Heart left ventricle (tissue), 16 donors: ENCODE measurements around the gene SPOCK2. TPM values are rescaled to one million over a fixed set of nuclear protein-coding genes. Genes with fewer than 3 reads are reported as not detected.

Experiments used
- ATAC-seq, 4 donors: fragments of 200-7000 bp; cut with Tn5 transposase; one replicate each; pipeline ENCODE4 v1.9.1; 2020 to 2022; ENCODE audit warnings: moderate library complexity in 4 of 4, mild to moderate bottlenecking in 3 of 4, moderate number of reproducible peaks in 1 of 4
- DNase-seq, 5 donors: peaks; one replicate each; pipeline ENCODE4 v3.0.0-alpha.2; 2020
- H3K27ac ChIP-seq, 12 donors: fragments of 200-600 bp; sonication (generic) in 4 of 12; one replicate each; pipeline versions ENCODE4 v1.5.0 to v1.8.0; 2016 to 2022; ENCODE audit warnings: mild to moderate bottlenecking in 2 of 12
- H3K27me3 ChIP-seq, 9 donors: fragments of 200-600 bp; sonication (generic) in 2 of 9; one replicate each; pipeline versions ENCODE4 v1.5.1 to v1.8.0; 2016 to 2022; ENCODE audit warnings: mild to moderate bottlenecking in 3 of 9
- H3K36me3 ChIP-seq, 9 donors: fragments of 200-600 bp; sonication (generic) in 2 of 9; one replicate each; pipeline versions ENCODE4 v1.5.0 to v1.8.0; 2018 to 2022; ENCODE audit warnings: mild to moderate bottlenecking in 2 of 9
- H3K4me1 ChIP-seq, 12 donors: fragments of 200-600 bp; sonication (generic) in 4 of 12; one replicate each; pipeline versions ENCODE4 v1.5.0 to v1.8.0; 2016 to 2022; ENCODE audit warnings: mild to moderate bottlenecking in 3 of 12
- H3K4me3 ChIP-seq, 12 donors: fragments of 200-600 bp; sonication (generic) in 4 of 12; one replicate each; pipeline versions ENCODE4 v1.5.0 to v1.8.0; 2017 to 2022; ENCODE audit warnings: mild to moderate bottlenecking in 9 of 12, moderate library complexity in 4 of 12
- H3K9me3 ChIP-seq, 12 donors: fragments of 200-600 bp; sonication (generic) in 4 of 12; one replicate each; pipeline versions ENCODE4 v1.5.0 to v1.8.0; 2016 to 2022; ENCODE audit warnings: mild to moderate bottlenecking in 1 of 12
- POLR2A ChIP-seq, 2 donors: fragments of 450-650 bp; IDR thresholded peaks; one replicate each; pipeline ENCODE4 v1.6.1; 2017; ENCODE audit warnings: antibody characterized with exemption in 2 of 2, mild to moderate bottlenecking in 2 of 2, moderate library complexity in 2 of 2
- WGBS, 4 donors: extraction: QIAGEN DNeasy Blood & Tissue Kit in 2 of 4; methylation state at CpG; one replicate each; pipeline versions ENCODE4 v1.1.5 to v1.1.7; 2013 to 2018; 5-methylcytosine and 5-hydroxymethylcytosine counted together
- intact Hi-C, 10 donors: fragments of 100-400 bp; cut with DNase I; formaldehyde crosslinking; loops; one replicate each; pipeline versions ENCODE4 v1.11.1 to v1.14.2; 2022
- polyA plus RNA-seq, 2 donors: library from polyadenylated mRNA; stranded (reverse); fragments of 200-250 nt; gene quantifications; one replicate each; pipeline ENCODE4 v1.2.3, GENCODE V29; 2013
- total RNA-seq, 9 donors: library from RNA; depleted of rRNA in 2 of 9; stranded (reverse); fragments of >200 nt in 2 of 9; fragmentation: NEBNext Ultra II Directional in 3 of 9; extraction: Animal tissue kit (Norgen Biotek cat#: 25700) in 3 of 9; gene quantifications; one replicate each; pipeline versions ENCODE4 v1.1.0 to v1.2.4, GENCODE V29; 2016 to 2023
- TF ChIP-seq, protein P1 (sequence below), 12 donors: fragments of 200-600 bp; sonication (generic) in 4 of 12; IDR thresholded peaks; one replicate each; pipeline versions ENCODE4 v1.5.0 to v1.8.0; 2018 to 2022; ENCODE audit warnings: antibody characterized with exemption in 12 of 12, mild to moderate bottlenecking in 5 of 12
- donor health status: ischemic (EF 13 %, LVEDD 7.1; RV severe dilation, severe dysfunction).
- donor health status: healthy with polysubstance abuse.
- donor health status: DM: no; HTN: yes; CAD: no.
- donor health status: DM: no; HTN: no; CAD: no.
- donor health status: ischemic (EF 25% LVEDD 6.9; RV normal size, moderate dysfunction).
- donor health status: ischemic (EF 25% LVEDD 5.7; RV mildly dilated, moderate dysfunction).
- donor health status: healthy.
- donor health status: DM: yes; HTN: yes; CAD: no.
- donor health status: ischemic (EF 35%, LVEDD 5.7; RV mildly dilated, moderate dysfunction).
- donor health status: nonischemic (EF 11% LVEDD 7.7; RV severe dilation, severe dysfunction).
- donor health status: DM: yes; HTN: yes; CAD: no.
- donor health status: PGD.
- donor health status: ischemic (EF 29% LVEDD 5.4; RV normal size, mild dysfunction).
- donor health status: nonischemic (EF 23%, LVEDD 6.1; RV moderate dilation, normal function).

SPOCK2 gene
- total and polyA plus RNA-seq, 11 donors, result 4.4 to 16.6 (median 8.0) TPM

DNA sequence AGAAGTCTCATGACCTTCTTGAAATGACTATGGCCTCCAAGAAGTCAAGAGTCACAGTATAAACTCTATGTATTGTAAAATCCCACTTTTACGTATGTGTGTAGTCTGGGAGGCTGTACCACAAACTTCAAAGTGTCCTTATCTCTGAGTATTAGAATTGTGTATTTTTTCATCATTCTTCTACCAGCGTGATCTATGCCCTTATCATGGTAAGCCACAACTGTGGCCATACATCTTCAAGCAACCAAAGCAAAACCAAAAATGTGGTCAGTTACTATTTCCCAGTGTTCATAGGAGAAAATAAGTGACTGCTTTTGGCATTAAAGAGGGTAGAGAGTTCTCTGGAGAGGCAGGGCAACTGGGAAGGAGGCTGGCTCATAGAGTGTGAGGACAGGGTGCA lies 42.8 kb downstream of the SPOCK2 start:
- Histone ChIP-seq H3K9me3 (peaks cover 0 to 10% (median 0%) of the 10 kb centered on the region in 12 donors), H3K27me3 (no peaks in the 10 kb centered on the region), H3K4me3 (no peak overlapping the region), H3K36me3 (no peaks in the 10 kb centered on the region), H3K4me1 (peaks cover 0 to 12% (median 0%) of the 10 kb centered on the region in 12 donors), H3K27ac (no peak overlapping the region)
- TF ChIP-seq, protein P1, sequence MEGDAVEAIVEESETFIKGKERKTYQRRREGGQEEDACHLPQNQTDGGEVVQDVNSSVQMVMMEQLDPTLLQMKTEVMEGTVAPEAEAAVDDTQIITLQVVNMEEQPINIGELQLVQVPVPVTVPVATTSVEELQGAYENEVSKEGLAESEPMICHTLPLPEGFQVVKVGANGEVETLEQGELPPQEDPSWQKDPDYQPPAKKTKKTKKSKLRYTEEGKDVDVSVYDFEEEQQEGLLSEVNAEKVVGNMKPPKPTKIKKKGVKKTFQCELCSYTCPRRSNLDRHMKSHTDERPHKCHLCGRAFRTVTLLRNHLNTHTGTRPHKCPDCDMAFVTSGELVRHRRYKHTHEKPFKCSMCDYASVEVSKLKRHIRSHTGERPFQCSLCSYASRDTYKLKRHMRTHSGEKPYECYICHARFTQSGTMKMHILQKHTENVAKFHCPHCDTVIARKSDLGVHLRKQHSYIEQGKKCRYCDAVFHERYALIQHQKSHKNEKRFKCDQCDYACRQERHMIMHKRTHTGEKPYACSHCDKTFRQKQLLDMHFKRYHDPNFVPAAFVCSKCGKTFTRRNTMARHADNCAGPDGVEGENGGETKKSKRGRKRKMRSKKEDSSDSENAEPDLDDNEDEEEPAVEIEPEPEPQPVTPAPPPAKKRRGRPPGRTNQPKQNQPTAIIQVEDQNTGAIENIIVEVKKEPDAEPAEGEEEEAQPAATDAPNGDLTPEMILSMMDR (IDR thresholded peaks at IDR 0.05), result no peak
- TF ChIP-seq POLR2A (IDR thresholded peaks at IDR 0.05), result no peak
- 93 to 100% (median 96%) methylated on average over 2 of the region's 2 CpGs for WGBS, 4 donors
- DNase-seq (no peak), ATAC-seq (no peak)
- intact Hi-C loops, result loop anchor here in 8 of 10 donors (2.0 to 10.0 kb wide), 7 partner anchors 89 to 731 kb away; partner anchors contain the start of gene SLC29A3 (in 2 of the 8)

DNA sequence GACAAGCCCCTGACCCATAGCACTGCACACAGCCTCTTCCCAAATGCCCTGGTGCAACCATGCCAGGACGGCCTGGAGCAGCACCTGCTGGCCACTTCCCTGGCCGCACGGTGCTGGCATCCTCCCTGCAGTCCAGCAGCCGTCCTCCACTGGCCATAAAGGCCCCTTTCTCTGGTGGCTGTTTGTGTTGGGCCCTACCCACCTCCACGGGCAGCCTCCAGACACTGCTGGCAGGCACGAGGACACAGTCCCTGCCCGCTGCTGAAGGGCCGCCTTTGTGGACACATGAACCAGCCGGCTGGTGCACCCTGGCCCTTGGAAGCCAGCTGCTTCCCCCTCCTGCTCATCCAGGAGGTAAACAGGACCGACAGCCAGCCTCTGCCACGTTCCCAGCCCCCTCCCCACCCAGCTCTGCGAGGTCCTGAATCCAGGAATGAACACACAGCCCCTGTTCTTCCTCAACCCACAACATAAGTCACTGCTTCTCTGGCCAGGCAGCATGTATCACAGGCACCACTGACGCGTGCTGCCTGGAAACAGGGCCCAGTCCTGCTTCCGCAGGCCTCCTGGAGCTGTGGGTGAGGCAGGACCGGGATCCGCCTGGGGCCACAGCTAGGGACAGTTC lies 43.8 kb downstream of the SPOCK2 start:
- H3K27me3 ChIP-seq, result no peaks in the 10 kb centered on the region
- peak overlapping the region in 3 of 12 donors; percentile 15 to 66 (median 24) for H3K27ac ChIP-seq
- no peaks in the 10 kb centered on the region for H3K36me3 ChIP-seq
- no peak overlapping the region for H3K4me3 ChIP-seq
- intact Hi-C loops, result loop anchor here in 8 of 10 donors (1.0 to 10.0 kb wide), 9 partner anchors 88 to 730 kb away; partner anchors contain the start of gene SLC29A3 (in 2 of the 8)
- peak in 3 of 5 donors; percentile 44 to 64 (median 58) for DNase-seq
- TF ChIP-seq, protein P1 (IDR thresholded peaks at IDR 0.05), result peak; percentile 26 to 67 (median 58)
- TF ChIP-seq POLR2A (IDR thresholded peaks at IDR 0.05), result no peak
- ATAC-seq, result peak; percentile 84 to 88 (median 86)
- H3K4me1 ChIP-seq, result peaks cover 0 to 12% (median 0%) of the 10 kb centered on the region in 12 donors
- H3K9me3 ChIP-seq, result peaks cover 0 to 8% (median 0%) of the 10 kb centered on the region in 12 donors
- 38 to 60% (median 54%) methylated on average over 11 to 17 of the region's 17 CpGs for WGBS, 4 donors

DNA sequence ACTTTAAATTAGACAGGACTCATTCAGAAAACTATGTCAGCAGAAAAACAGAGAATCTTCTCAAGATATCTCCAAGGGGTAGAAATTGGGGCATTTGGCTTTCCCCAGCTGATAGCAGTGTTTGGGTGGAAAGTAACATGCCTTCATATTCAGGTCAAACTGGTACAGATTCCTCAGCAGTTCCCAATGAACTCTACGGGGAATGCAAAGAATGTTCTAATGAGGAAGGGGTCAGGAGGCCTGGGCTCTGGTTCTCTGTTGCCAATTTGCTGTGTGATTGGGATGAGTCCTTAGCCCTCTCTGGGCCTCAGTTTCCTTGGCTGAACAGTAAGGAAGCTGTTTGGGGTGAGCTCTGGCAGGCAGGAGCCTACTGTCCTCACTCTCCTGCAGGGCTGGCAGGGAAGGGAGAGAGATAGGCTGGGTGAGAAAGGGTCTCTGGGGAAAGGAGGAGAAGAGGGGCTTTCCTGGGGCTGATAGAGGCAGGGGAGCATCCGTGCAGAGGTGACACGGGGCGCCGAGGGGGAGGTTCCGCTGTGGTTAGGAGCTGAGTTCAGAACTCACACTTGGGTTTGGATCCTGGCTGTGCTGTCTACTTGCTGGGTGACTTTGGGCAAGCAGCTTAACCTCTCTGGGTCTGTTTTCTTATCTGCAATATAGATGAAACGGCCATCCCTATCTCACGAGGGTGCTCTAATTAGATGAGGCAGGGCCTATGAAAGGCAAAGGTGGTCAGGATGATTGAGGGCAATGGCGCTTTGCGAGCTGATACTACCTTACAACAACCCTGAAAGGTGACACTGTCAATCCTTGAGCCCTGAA lies 45.1 kb downstream of the SPOCK2 start:
- 85 to 91% (median 90%) methylated on average over 10 of the region's 10 CpGs for WGBS, 4 donors

More for the DNA sequence above, 45.1 kb downstream of the SPOCK2 start:
- intact Hi-C loops, result loop anchor here in 3 of 10 donors (2.0 to 10.0 kb wide), 2 partner anchors 84 to 728 kb away; partner anchors contain the start of gene SLC29A3 (in 2 of the 3)
- TF ChIP-seq POLR2A (IDR thresholded peaks at IDR 0.05), result no peak
- TF ChIP-seq, protein P1 (IDR thresholded peaks at IDR 0.05), result no peak
- ATAC-seq (no peak), DNase-seq (no peak)
- no peak overlapping the region for H3K4me3 ChIP-seq
- H3K27ac ChIP-seq, result no peak overlapping the region
- H3K4me1 ChIP-seq, result peaks cover 0 to 19% (median 0%) of the 10 kb centered on the region in 12 donors
- no peaks in the 10 kb centered on the region for H3K27me3 ChIP-seq
- no peaks in the 10 kb centered on the region for H3K36me3 ChIP-seq
- H3K9me3 ChIP-seq, result peaks cover 0 to 5% (median 0%) of the 10 kb centered on the region in 12 donors
